K562 (cell line): ENCODE data around the gene RCHY1. TPM values are rescaled to one million over a fixed set of nuclear protein-coding genes. Genes with fewer than 3 reads are reported as not detected.

Experiments
- ARNT ChIP-seq, 2 experiments: fragments of 450-650 bp; IDR thresholded peaks; 2 replicates each; pipeline ENCODE4 v1.6.1; 2016; ENCODE audit warnings: mild to moderate bottlenecking in 1 of 2
- BCL6 ChIP-seq: fragments of 250-450 bp; sonication (Bioruptor Pico); IDR thresholded peaks from 2 replicates; pipeline ENCODE4 v1.4.0; 2020
- CBX3 ChIP-seq, 2 experiments: IDR thresholded peaks; 1 replicate in 1 of 2; 2 replicates in 1 of 2; pipeline ENCODE4 v1.6.1; 2012; ENCODE audit warnings: inconsistent platforms in 2 of 2, low read length in 2 of 2, borderline replicate concordance in 1 of 2, control low read depth in 1 of 2
- HNRNPLL ChIP-seq: fragments of 200-400 bp; formaldehyde crosslinking; IDR thresholded peaks from 2 replicates; pipeline ENCODE4 v1.6.1; 2017; ENCODE audit warnings: low read length, low read depth, mild to moderate bottlenecking; ENCODE audit not compliant: poor library complexity, severe bottlenecking
- MCM3 ChIP-seq: fragments of 450-650 bp; IDR thresholded peaks from 2 replicates; pipeline ENCODE4 v1.6.1; 2016
- NFIC ChIP-seq: fragments of 450-650 bp; IDR thresholded peaks from 2 replicates; pipeline ENCODE4 v1.6.1; 2017; ENCODE audit warnings: mild to moderate bottlenecking, inconsistent platforms
- POLR2AphosphoS5 ChIP-seq: IDR thresholded peaks from 2 replicates; pipeline ENCODE4 v1.6.1; 2011; ENCODE audit warnings: mild to moderate bottlenecking, low read depth, low read length, moderate library complexity; ENCODE audit not compliant: control insufficient read depth, insufficient read depth
- RBM39 ChIP-seq: fragments of 200-400 bp; formaldehyde crosslinking; optimal IDR thresholded peaks from 2 replicates; pipeline ENCODE3; 2018; ENCODE audit warnings: low read depth, low read length
- SPI1 ChIP-seq: IDR thresholded peaks from 2 replicates; pipeline ENCODE4 v1.6.1; 2011; ENCODE audit warnings: low read depth, low read length, control low read depth, borderline replicate concordance
- TEAD4 ChIP-seq, 2 experiments: sonication (generic) in 1 of 2; formaldehyde crosslinking in 1 of 2; IDR thresholded peaks; 2 replicates each; pipeline versions ENCODE4 v1.6.1 to v1.8.0; 2012 to 2022; ENCODE audit warnings: borderline replicate concordance in 1 of 2, inconsistent platforms in 1 of 2, low read length in 1 of 2, mild to moderate bottlenecking in 1 of 2, missing genetic modification reagents in 1 of 2
- THRA ChIP-seq: fragments of 450-650 bp; IDR thresholded peaks from 2 replicates; pipeline ENCODE4 v1.6.1; 2017; ENCODE audit warnings: mild to moderate bottlenecking, moderate library complexity
- XRCC4 ChIP-seq: IDR thresholded peaks from one replicate; pipeline ENCODE4 v1.6.1; 2011; ENCODE audit not compliant: insufficient read depth, insufficient read length; ENCODE audit errors: extremely low read depth
- ZBTB17 ChIP-seq: fragments of 450-650 bp; formaldehyde crosslinking; IDR thresholded peaks from 2 replicates; pipeline ENCODE4 v1.4.0; 2020; ENCODE audit warnings: mild to moderate bottlenecking
- ZNF121 ChIP-seq: sonication (generic); formaldehyde crosslinking; conservative IDR thresholded peaks from 2 replicates; pipeline ENCODE4 v1.8.0; 2022; ENCODE audit warnings: missing genetic modification reagents
- ZNF77 ChIP-seq: fragments of 250-450 bp; sonication (Bioruptor Pico); IDR thresholded peaks from 2 replicates; pipeline ENCODE4 v1.5.0; 2020
- polyA plus RNA-seq, 8 experiments: library from polyadenylated mRNA; depleted of rRNA in 4 of 8; stranded (reverse) in 5 of 8; unstranded in 3 of 8; fragments of >200 nt; fragmentation: Nextera tagmentation in 2 of 8; fragmentation: Illumina TruSeq in 1 of 8; extraction: Ambion mirVana in 2 of 8; extraction: Trizol in 1 of 8; gene quantifications; 2 replicates each; pipeline versions ENCODE4 v1.2.1 to v1.2.3, GENCODE V29; 2011 to 2014; ENCODE audit warnings: inconsistent platforms in 1 of 8, missing spikeins in 1 of 8
- total RNA-seq, 7 experiments: library from RNA; depleted of rRNA in 6 of 7; stranded (reverse); fragments of >200 nt in 6 of 7; fragmentation: Illumina TruSeq in 2 of 7; extraction: Trizol in 2 of 7; gene quantifications; 2 replicates each; pipeline versions ENCODE4 v1.2.1 to v1.2.3, GENCODE V29; 2011 to 2021; ENCODE audit warnings: low replicate concordance in 1 of 7
- TF ChIP-seq, protein P1 (sequence below): fragments of 250-450 bp; sonication (Bioruptor Pico); IDR thresholded peaks from 2 replicates; pipeline ENCODE4 v1.5.0; 2020; ENCODE audit warnings: mild to moderate bottlenecking
- TF ChIP-seq, protein P2 (sequence below): fragments of 450-650 bp; formaldehyde crosslinking; IDR thresholded peaks from 2 replicates; pipeline ENCODE4 v1.4.0; 2020; ENCODE audit warnings: mild to moderate bottlenecking, mixed read lengths
- TF ChIP-seq, protein P3 (sequence below): sonication (generic); formaldehyde crosslinking; IDR thresholded peaks from 2 replicates; pipeline ENCODE4 v1.8.0; 2022; ENCODE audit warnings: missing genetic modification reagents, mild to moderate bottlenecking, borderline replicate concordance
- TF ChIP-seq, protein P4 (sequence below): fragments of 250-450 bp; sonication (Bioruptor Pico); IDR thresholded peaks from 2 replicates; pipeline ENCODE4 v1.6.1; 2021; ENCODE audit warnings: mild to moderate bottlenecking
- TF ChIP-seq, protein P5 (sequence below): fragments of 200-400 bp; formaldehyde crosslinking; IDR thresholded peaks from 2 replicates; pipeline ENCODE4 v1.6.1; 2017; ENCODE audit warnings: mild to moderate bottlenecking, low read depth, low read length, moderate library complexity

The RCHY1 gene
- total and polyA plus RNA-seq, 9 of the 15 experiments (the other 6 are each of a cell fraction or from before 2014, with no cell fraction given): 27.3 to 85.1 (median 45.9) TPM

DNA sequence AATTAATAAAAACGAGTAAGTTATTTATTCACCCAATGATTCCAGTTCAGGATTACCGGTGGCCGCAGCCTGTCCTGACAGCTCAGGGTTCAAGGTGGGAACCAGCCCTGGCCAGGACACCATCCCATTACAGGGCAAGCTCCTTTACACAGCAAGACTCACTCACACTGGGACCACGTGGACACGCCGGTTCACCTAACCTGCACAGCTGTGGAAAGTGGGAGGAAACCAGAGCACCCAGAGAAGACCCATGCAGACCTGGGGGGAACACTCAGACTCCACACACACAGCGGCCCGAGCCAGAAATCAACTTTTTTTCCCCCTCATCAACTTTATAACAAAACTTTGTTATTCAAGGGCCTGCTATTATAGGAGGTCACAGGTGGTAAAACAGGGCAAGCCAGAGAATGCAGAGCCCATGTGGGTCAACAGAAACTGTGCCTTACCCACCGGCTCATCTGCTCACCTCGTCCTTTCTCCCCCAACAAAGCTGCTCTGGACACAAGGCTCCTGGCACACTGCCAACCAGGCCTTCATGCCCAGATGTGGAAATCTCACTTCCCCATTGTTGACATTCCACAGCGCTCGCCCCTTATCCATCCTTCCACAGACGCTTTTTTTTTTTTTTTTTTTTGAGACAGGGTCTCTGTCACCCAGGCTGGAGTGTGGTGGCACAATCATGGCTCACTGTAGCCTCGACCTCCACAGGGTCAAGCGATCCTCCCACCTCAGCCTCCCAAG, 33.6 kb upstream of the RCHY1 start (continued):
- TF ChIP-seq XRCC4: no peak
- no peak for TF ChIP-seq POLR2AphosphoS5
- TF ChIP-seq, protein P1, sequence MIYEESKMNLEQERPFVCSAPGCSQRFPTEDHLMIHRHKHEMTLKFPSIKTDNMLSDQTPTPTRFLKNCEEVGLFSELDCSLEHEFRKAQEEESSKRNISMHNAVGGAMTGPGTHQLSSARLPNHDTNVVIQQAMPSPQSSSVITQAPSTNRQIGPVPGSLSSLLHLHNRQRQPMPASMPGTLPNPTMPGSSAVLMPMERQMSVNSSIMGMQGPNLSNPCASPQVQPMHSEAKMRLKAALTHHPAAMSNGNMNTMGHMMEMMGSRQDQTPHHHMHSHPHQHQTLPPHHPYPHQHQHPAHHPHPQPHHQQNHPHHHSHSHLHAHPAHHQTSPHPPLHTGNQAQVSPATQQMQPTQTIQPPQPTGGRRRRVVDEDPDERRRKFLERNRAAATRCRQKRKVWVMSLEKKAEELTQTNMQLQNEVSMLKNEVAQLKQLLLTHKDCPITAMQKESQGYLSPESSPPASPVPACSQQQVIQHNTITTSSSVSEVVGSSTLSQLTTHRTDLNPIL (CRISPR knock-in tag): no peak
- TF ChIP-seq NFIC: peak; percentile 97
- TF ChIP-seq RBM39: no peak
- TF ChIP-seq ZBTB17 (CRISPR knock-in tag): no peak
- TF ChIP-seq TEAD4 (IDR thresholded peaks at IDR 0.05; ENCODE audit: low read length): peak; percentile 34
- TF ChIP-seq TEAD4 (CRISPR knock-in tag; IDR thresholded peaks at IDR 0.05; ENCODE audit: borderline replicate concordance): no peak
- TF ChIP-seq, protein P2, sequence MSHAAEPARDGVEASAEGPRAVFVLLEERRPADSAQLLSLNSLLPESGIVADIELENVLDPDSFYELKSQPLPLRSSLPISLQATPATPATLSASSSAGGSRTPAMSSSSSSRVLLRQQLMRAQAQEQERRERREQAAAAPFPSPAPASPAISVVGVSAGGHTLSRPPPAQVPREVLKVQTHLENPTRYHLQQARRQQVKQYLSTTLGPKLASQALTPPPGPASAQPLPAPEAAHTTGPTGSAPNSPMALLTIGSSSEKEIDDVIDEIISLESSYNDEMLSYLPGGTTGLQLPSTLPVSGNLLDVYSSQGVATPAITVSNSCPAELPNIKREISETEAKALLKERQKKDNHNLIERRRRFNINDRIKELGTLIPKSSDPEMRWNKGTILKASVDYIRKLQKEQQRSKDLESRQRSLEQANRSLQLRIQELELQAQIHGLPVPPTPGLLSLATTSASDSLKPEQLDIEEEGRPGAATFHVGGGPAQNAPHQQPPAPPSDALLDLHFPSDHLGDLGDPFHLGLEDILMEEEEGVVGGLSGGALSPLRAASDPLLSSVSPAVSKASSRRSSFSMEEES (CRISPR knock-in tag): no peak
- no peak for TF ChIP-seq MCM3
- TF ChIP-seq, protein P3, sequence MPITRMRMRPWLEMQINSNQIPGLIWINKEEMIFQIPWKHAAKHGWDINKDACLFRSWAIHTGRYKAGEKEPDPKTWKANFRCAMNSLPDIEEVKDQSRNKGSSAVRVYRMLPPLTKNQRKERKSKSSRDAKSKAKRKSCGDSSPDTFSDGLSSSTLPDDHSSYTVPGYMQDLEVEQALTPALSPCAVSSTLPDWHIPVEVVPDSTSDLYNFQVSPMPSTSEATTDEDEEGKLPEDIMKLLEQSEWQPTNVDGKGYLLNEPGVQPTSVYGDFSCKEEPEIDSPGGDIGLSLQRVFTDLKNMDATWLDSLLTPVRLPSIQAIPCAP: no peak
- no peak for TF ChIP-seq ARNT (IDR thresholded peaks at IDR 0.05)
- TF ChIP-seq HNRNPLL: no peak
- no peak for TF ChIP-seq BCL6 (CRISPR knock-in tag)
- TF ChIP-seq SPI1: peak; percentile 63
- TF ChIP-seq, protein P4, sequence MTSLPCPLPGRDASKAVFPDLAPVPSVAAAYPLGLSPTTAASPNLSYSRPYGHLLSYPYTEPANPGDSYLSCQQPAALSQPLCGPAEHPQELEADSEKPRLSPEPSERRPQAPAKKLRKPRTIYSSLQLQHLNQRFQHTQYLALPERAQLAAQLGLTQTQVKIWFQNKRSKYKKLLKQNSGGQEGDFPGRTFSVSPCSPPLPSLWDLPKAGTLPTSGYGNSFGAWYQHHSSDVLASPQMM: no peak
- no peak for TF ChIP-seq THRA
- TF ChIP-seq CBX3 (IDR thresholded peaks at IDR 0.05; ENCODE audit: borderline replicate concordance in 1 of 2, low read length in 2 of 2): no peak
- TF ChIP-seq, protein P5, sequence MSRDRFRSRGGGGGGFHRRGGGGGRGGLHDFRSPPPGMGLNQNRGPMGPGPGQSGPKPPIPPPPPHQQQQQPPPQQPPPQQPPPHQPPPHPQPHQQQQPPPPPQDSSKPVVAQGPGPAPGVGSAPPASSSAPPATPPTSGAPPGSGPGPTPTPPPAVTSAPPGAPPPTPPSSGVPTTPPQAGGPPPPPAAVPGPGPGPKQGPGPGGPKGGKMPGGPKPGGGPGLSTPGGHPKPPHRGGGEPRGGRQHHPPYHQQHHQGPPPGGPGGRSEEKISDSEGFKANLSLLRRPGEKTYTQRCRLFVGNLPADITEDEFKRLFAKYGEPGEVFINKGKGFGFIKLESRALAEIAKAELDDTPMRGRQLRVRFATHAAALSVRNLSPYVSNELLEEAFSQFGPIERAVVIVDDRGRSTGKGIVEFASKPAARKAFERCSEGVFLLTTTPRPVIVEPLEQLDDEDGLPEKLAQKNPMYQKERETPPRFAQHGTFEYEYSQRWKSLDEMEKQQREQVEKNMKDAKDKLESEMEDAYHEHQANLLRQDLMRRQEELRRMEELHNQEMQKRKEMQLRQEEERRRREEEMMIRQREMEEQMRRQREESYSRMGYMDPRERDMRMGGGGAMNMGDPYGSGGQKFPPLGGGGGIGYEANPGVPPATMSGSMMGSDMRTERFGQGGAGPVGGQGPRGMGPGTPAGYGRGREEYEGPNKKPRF: no peak
- no peak for TF ChIP-seq ZNF77
- TF ChIP-seq ZNF121 (CRISPR knock-in tag): no peak
